ENCODE results near the gene MAP3K6. TPM values are rescaled to one million over a fixed set of nuclear protein-coding genes. Genes with fewer than 3 reads are reported as not detected.

The MAP3K6 gene
- total and polyA plus RNA-seq, 2 donors (not counting 3 experiments of a cell fraction or from before 2014, with no cell fraction given): 9.9 to 12.4 TPM

GRCh38 chr1:27314169-27314568 is 52.6 kb downstream of the MAP3K6 start:
- CTCF ChIA-PET: interaction anchor here (1.0 to 2.2 kb wide), 3 partner anchors 13 to 44 kb away, joined by 3 to 9 read pairs (median 3); no protein-coding TSS in a partner anchor

More at GRCh38 chr1:27314169-27314568, 52.6 kb downstream of the MAP3K6 start:
- Histone ChIP-seq H2AFZ (ENCODE audit: low read depth, low read length) (no peak overlapping the region), H3K4me2 (ENCODE audit: insufficient read depth, low read length) (no peak overlapping the region), H3K9me1 (replicated peaks; ENCODE audit: control insufficient read depth, extremely low read depth, insufficient read depth, low read length) (no peaks in the 10 kb centered on the region), H3K27ac (ENCODE audit: insufficient read depth, low read depth, low read length) (no peak overlapping the region), H3K36me3 (ENCODE audit: control insufficient read depth in 2 of 2, extremely low read depth in 1 of 2, insufficient read depth in 2 of 2, low read length in 2 of 2) (no peaks in the 10 kb centered on the region), H3K9ac (replicated peaks; ENCODE audit: extremely low read depth, insufficient read depth, low read length) (no peak overlapping the region), H4K20me1 (replicated peaks; ENCODE audit: control insufficient read depth, extremely low read depth, insufficient read depth, low read length) (no peaks in the 10 kb centered on the region), H3K4me3 (replicated peaks in 1 of 3; ENCODE audit: insufficient read depth in 1 of 3, low read depth in 1 of 3, low read length in 3 of 3) (no peak overlapping the region), H3K27me3 (ENCODE audit: control insufficient read depth in 2 of 2, insufficient read depth in 2 of 2, low read length in 2 of 2) (peaks cover 0 to 4% of the 10 kb centered on the region in 2 experiments), H3K4me1 (ENCODE audit: control insufficient read depth, extremely low read depth, insufficient read depth, low read length) (no peaks in the 10 kb centered on the region), H3K79me2 (ENCODE audit: control insufficient read depth, insufficient read depth, low read length) (no peaks in the 10 kb centered on the region), H3K9me3 (replicated peaks; ENCODE audit: control insufficient read depth, insufficient read depth, low read length) (no peaks in the 10 kb centered on the region)
- intact Hi-C loops (cut with micrococcal nuclease) (no loop called here), dilution Hi-C loops (cut with MboI; ENCODE audit: extremely low pct_ligation_motif_present, low sequenced_read_pairs) (no loop called here)
- no peak for DNase-seq (ENCODE audit: low read depth, low spot score)
- no peak for TF ChIP-seq GATA2 (IDR thresholded peaks at IDR 0.05; ENCODE audit: insufficient read depth, insufficient read length, low read depth, low read length)
- TF ChIP-seq POLR2A (IDR thresholded peaks at IDR 0.05; ENCODE audit: low read depth, low read length): no peak
- no peak for TF ChIP-seq MAX (IDR thresholded peaks at IDR 0.05; ENCODE audit: insufficient read depth, insufficient read length)
- no peak for TF ChIP-seq EZH2 (IDR thresholded peaks at IDR 0.05; ENCODE audit: borderline replicate concordance, low read depth, low read length, severe bottlenecking)
- no peak for TF ChIP-seq MYC (IDR thresholded peaks at IDR 0.05; ENCODE audit: low read depth, low read length)
- no peak for TF ChIP-seq JUN (IDR thresholded peaks at IDR 0.05; ENCODE audit: borderline replicate concordance, insufficient read depth, insufficient read length, low read depth)
- TF ChIP-seq POLR2AphosphoS5 (IDR thresholded peaks at IDR 0.05; ENCODE audit: insufficient read depth, low read depth, low read length): no peak
- no peak for TF ChIP-seq FOS (IDR thresholded peaks at IDR 0.05; ENCODE audit: borderline replicate concordance, insufficient read depth, low read length)
- TF ChIP-seq CTCF (IDR thresholded peaks at IDR 0.05; ENCODE audit: extremely low read depth in 1 of 2, insufficient read depth in 1 of 2, low read depth in 1 of 2, low read length in 2 of 2): no peak
- no TSS peak for BruUV-seq (replicated peaks)
- no peak for FAIRE-seq
- POLR2A ChIA-PET: interaction anchor here (0.8 kb wide), 1 partner anchor 63 kb away, joined by 3 read pairs; no protein-coding TSS in a partner anchor

Measured in endothelial cell of umbilical vein (primary cell).